GM19324 (cell line): ENCODE results near the gene SLC5A6.
A peak's percentile ranks its signal among the peaks of the same experiment; 100 is the strongest.

Source experiments
- ATAC-seq: cut with Tn5 transposase; IDR thresholded peaks from one replicate; pipeline ENCODE4 v1.9.1; 2021; ENCODE audit warnings: mild to moderate bottlenecking, moderate library complexity; ENCODE audit not compliant: unreplicated experiment, low FRiP score

The SLC5A6 gene

DNA sequence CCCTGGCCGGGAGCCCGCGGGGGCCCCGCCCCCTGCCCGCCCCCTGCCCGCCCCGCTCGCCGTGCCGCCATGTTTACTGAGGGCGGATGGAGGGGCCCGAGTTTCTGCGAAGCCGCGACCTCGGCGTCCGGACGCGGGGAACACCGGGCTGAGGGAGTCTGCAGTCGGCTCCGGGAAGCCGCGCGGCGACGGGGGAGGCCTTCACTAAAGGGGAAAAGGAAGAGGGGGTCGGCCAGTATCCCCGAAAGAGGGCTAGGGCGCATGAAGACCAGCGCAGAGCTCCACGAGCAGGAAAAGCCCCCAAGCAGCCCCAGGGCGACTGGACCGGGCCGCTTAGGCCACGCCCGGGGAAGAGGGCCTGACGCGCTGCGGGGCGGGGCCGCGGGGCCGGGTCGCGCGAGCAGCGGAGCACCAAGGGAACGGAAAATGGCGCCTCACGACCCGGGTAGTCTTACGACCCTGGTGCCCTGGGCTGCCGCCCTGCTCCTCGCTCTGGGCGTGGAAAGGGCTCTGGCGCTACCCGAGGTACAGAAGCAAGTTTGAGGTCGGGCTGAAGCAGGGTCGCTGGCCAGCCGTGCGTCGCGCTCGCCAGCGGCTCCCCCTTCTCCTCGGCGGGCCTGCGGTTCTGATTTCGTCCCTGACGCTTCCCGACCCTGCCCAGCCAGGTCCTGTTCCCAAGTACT, at the start of gene SLC5A6, which contains the start of gene ATRAID:
Gene SLC5A6, minus strand, starts transcription at position 326 of the 683 bp plus-strand sequence. CDS start 4,618 bp downstream, outside the sequence.
Gene ATRAID, plus strand, starts transcription at position 99 of the 683 bp plus-strand sequence. Its CDS starts 328 bp downstream, at position 427.
- peak; percentile 81 for ATAC-seq

DNA sequence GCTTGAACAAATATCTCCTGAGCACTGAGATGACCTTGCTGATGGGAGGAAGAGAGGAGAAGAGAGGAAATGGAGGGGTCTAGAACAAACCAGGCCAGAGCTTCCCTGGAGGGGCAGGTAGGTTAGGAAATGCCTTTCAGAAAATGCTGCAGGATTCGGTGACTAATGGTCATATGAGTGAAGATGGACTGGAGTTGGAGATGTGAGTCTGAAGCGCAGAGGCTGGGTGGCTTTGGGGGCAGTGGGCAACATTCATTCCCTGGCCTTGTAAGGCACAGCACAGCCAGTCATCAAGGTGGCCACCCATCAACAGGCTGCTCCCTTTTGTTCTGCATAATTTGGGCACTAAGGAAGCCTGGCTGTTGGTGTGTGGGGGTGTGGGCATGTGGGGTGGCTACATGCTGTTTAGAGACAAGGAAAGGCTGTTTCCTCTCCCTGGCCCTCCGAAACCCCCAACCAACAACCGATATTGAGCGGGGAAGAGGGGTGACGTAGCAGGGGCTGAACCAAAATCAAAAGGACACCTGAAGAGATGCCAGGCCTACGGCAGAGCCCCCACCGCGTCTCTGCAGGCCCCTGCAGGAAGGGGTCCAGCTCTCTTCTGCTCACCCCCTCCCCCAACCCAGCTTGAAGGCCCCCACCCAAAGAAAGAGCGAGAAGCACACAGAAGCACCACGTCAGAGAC, 49.3 kb upstream of the SLC5A6 start:
- ATAC-seq: no peak

DNA sequence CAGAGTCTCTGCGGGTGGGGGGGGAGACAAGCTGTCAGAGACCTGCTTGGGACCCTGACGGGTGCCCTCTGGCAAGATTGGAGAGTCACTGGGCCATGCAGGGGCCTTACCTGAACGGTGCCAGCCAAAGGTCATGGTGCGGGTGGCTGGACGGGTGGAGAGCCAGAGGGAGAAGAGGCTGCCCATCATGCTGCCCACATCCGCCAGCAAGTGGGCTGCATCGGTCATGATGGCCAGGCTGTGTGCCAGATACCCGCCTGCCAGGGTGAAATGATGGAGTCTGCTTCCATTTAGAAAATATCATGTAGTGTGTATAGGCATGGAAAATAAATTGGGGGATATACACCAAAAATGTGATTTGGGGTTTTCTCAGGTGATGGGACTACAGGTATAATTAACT, 46.0 kb upstream of the SLC5A6 start:
- no peak for ATAC-seq

DNA sequence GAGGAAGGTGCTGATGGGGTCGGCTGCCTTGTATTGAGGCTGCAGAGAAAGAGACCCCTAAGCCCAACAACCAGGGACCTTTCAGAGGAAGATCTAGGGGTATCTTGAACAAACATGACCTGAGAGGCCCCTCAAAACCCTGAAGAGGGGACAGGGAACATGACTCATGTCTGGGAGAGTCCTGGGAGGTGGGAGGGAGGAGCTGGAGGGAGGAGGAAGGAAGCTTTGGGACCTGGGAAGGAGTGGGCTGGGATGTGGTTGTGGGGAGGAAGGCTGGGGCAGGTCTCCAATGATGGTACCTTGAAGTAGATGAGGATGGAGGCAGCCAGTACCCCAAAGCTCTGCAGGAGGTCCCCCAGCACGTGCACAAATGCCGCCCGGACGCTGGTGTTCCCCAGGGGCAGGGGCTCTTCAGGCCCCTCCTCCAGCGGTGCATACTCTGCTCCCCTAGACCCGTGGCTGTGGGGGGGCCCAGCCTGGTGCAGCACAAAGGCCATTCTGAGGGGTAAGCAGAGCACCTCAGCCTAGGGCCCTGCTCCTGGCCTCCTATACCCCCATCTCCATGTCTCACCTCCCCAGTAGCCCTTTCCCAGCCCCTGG, 44.9 kb upstream of the SLC5A6 start:
- no peak for ATAC-seq

DNA sequence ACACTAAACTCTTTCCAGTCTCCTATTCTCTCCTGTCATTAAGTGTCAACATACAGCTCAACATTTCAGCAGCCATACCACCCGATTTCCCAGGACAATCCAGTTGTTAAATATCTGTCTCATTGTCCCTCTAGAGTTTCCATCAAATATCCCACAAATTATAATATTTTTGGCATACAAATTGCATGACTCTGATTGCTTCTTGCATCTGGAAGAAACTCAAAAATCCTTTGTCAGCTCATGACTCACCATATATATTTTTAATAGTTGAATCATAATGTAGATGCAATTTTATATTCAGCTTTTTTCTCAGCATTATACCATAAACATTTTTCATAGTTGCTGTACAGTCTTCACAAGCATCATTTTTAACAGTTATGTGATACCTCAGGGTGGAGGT, 43.6 kb upstream of the SLC5A6 start:
- no peak for ATAC-seq

DNA sequence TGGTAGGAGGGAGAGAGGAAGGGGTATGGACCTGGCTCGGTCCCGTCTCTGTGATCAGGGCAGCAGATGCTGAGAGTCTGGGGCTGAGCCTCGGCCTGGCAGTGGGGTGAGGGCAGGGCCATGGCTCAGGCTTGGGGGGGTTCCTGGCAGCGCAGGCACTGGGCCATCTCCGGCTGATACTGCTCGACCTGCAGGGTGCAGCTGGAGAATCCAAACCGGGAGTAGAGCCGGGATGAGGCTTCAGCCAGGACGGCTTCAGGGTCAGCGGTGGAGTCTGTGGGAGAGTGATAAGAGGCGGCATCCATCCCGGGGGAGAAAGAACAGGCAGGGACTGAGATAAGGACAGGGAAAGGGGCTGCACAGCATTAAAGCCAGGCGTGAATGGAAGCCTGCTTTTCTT, 43.1 kb upstream of the SLC5A6 start:
- no peak for ATAC-seq

DNA sequence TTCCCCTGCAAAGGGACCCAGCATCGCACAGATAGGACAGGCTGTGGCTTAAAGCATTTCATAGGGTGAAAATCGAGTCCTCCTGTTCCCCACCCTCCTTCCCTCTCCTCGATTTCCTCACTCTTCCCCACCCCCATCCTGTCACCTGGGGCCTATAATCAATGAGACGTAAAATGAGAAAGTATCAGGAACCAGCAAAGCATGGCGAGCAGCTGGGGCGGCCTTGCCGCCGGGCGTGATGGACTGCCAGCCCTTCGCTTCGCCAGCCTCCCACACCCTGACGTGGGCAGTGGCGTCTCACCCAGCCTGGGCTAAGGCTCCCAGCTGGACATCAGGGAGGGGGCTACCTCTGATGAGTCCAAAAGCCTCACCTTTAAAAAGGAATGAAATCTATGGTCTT, 39.7 kb upstream of the SLC5A6 start:
- ATAC-seq: no peak

DNA sequence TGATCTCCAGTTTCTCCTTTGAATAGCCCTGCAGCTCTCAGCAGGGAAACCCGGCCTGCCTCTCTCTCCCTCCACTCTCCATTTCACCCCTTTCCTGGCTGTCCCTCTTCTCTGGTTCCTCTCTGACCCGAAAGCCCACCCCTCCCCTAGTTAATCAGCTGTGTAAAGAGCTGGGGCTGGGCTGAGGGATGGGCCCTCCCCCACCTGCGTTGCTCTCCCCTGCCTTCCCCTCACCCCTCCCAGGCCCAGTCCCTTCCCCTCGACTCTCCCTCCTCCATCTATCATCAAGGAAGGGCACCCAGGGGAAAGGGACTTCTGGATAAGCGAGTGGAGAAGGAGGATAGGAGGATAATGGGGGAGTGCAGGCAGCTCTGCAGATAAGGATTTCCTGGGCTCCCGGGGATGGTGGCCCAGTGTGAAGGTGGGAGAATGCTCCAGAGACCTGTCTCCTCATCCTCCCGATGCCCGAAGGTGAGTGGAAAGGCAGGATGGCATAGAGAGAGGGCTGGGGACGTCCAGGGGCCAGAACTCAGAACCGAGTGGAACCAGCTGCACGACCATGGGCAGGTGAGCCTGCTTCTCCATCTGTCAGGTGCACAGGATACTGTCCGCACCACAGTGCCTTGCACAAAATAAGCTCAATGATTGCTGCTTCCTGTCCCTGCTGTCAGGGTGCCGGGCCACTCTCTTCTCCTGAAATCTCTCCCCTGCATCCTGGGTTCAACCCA, 38.7 kb upstream of the SLC5A6 start:
- no peak for ATAC-seq

DNA sequence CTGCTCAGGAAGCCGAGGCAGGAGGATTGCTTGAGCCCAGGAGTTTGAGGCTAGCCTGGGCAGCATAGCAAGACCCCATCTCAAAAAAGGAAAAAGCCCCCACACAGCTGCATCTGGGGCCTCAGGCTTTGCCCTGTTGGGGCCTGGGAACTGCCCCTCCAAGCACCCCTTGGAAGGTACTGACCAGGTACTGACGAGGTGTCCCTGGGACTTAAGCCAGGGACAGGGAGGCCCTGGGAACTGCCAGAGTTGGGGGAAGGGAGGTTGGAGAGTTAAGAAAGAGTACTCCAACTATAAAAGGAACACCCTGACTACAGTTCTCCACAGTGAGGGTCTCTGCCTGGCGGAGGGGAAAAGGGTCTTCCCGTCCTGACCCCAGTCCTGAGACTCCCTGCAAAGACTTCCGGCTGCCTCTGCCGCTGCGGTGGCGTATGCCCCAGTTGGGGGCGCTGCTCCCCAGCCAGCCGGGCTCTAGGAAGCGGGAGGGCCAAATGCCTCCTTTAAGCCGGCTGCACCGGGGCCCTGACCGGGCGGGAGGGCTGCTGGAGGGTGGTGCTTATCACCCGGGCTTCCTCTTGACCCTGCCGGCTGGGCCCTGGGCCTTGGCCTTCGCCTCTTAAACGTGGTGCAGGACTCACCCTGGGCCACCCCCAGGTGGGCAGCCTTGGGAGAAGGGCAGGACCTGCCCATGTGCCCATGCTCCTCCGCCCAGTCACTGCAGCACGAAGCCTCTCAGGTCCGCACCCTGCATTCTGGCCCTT, 38.0 kb upstream of the SLC5A6 start:
- no peak for ATAC-seq

DNA sequence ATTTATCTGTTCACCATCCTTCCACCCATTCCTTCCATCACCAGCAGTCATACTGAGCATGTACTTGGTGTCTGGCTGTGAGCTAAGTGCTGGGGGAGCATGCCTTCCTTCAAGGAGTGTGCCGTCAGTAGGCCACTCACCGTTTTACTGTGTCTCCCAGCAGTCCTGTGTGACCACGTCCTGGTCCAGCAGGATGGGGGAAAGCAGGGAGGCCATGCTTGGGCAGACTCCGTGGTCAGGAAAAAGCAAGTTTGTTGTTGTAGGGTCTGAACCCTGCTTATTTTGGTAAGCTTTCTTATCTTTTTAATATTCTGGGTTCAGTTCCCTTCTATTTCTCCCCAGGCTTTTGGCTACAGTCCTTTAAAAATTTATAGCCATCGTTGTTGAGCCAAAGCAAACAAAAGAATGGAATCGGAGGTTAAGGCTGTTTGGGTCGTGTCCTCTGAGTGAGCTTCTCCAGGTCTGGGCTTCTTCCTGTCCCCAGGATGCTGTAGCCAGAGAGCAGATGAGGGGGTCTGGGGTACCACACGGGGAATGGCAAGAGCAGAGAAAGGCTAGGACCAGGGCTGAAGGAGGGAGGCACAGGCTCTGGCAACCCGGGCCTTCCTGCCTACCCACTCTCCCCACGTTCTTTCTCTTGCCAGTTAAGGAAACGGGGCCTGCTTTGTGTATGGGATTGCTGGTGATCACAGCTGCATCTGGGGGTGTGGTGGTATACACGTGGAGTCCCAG, 37.3 kb upstream of the SLC5A6 start:
- ATAC-seq: no peak

DNA sequence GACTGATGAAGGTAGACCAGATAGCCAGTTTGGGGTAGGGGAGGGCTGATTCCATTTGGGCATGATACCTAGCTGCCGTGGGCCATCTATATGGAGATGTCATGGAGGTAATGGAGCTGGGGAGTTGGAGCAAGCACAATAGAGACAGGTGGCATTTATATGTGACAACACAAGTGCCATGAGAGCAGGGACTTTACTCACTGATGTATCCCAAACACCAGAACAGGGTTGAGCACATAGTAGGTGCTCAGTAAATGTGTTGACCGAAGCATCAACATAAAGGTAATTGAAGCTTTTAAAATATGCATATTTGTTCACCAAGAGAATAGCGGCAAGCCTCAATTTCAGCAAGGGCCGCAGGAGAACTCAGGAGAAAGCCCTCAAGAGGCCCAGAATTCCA, 35.8 kb upstream of the SLC5A6 start:
- ATAC-seq: no peak

DNA sequence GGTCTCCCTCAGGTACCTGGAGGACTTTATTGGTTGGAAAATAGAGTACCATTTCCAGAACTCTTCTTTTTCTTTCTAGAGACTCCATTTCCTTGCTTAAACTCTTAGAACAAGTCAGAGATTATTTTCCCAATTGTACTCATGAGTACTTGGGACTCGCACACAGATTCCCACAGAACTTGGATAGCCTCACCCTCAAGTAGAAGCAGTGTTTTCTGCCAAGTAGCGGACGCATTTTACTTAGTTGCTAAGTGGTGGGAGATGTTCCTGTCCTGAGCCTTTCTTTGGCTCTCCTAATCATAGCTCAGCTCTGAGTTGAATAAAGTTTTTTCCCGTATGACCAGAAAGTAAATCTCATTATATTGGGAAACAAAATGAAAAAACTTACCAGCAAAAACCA, 33.6 kb upstream of the SLC5A6 start:
- ATAC-seq: no peak

DNA sequence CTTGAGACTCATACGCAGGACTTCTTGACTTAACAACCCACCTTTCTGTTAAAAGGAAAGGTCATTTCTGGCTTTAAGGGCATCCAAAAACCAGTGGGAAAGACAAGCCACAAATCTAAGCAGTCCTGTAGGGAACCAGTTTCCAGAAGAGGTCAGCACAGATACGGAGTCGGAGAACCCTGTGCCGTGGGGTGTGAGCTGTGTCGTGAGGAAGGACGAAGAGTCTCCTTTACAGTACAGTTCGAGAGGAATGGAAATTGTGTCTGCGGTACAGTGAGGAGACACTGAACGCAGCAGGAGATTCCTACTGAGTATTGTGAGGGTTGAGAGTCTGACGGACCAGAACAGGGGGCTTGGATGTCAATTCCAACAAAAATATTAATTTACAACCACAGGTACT, 33.0 kb upstream of the SLC5A6 start:
- no peak for ATAC-seq

DNA sequence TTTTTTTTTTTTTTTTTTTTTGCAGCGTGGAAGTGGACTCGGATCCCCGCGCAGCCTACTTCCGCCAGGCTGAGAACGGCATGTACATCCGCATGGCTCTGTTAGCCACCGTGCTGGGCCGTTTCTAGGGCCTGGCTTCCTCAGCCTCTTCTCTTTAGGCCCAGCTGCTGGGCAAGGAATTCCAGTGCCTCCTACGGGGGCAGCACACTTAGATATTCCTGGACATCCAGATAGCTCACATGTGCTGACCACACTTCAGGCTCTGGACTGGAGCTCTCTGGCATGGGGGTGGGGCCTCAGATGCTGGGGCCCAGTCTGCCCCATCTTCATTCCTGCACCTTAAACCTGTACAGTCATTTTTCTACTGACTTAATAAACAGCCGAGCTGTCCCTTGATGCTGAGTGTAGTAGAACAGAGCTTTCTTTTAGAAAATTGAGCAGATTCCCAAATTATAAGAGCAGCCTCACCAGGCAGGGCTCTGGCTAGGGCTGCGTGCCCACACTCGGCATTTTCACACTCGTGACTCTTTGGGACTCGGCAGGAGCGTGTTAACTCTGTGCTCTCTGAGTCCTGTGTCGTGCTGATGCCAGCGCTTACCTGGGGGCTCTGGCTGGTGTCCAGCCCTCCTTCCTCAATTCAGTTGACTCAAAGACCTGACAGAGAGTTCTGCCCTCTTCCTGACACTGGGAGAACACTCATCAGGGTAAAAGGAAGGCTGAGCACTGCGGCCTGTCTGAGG, 31.5 kb upstream of the SLC5A6 start:
- no peak for ATAC-seq

DNA sequence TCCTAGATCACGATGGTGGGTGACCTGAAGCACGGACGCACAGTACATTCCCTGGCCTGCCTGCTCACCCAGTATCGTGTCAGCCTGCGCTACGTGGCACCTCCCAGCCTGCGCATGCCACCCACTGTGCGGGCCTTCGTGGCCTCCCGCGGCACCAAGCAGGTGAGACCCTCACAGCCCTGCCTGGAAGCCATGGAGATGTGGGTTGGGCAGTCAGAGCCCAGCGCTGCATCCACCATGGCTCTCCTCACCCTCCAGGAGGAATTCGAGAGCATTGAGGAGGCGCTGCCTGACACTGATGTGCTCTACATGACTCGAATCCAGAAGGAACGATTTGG, 30.5 kb upstream of the SLC5A6 start:
- no peak for ATAC-seq

DNA sequence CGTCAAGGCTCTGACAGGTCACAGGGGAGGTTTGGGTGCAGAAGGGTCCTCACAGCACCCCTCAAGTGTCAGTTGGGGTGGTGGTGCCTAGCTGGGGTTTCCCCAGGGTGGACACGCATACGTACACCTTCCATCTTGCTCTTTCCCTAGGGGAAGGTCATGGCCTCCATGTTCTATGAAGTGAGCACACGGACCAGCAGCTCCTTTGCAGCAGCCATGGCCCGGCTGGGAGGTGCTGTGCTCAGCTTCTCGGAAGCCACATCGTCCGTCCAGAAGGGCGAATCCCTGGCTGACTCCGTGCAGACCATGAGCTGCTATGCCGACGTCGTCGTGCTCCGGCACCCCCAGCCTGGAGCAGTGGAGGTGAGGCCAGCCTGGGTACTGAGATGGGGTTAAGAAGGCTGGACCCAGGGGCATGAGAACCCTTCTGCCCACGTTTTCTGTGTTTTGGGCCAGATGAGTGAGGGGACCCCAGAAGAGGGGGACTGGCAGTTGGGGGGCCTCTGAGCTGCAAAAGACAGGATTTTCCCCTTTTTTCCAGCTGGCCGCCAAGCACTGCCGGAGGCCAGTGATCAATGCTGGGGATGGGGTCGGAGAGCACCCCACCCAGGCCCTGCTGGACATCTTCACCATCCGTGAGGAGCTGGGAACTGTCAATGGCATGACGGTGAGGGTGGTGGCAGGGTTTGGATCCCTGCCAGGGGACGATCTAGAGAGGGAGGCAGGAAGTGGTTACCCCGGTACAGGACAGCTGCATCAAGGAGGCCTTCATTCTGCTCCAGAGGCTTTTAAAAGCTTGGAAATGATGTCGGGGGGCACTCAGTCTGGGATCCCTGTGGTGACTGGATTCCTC, 29.9 kb upstream of the SLC5A6 start:
- no peak for ATAC-seq

DNA sequence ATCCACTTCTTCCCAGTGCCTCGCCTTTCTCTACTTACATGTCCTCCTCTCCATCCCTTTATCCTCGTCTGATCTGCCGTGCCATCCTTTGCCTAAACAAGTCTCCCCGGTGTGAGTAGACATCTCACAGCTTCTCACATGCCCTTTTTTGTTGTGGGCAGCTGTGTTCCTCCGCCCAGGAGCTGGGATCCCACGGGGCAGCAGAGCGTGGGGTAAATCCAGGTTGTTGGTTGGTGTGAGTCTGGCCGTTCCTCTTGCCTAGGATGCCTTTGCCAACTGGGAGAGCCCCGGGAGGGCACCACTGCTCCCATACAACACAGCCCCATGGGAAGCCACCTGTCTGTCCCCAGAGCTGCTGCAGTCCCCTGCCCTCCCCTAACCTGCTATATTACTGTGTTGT, 28.3 kb upstream of the SLC5A6 start:
- ATAC-seq: no peak

DNA sequence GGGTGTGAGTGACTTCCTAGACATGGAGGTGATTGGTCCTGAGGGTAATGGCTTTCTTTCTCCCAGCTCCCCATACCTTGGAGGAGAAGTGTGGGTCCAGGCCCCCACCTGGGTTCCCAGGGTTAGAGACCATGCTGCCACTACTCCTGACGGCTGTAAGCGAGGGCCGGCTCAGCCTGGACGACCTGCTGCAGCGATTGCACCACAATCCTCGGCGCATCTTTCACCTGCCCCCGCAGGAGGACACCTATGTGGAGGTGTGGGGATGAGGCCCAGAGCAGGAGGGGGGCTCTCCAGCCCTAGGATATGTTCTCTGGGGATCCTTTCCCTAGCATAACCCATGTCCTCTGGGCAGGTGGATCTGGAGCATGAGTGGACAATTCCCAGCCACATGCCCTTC, 26.9 kb upstream of the SLC5A6 start:
- no peak for ATAC-seq
